ENCODE results near the gene ABCG4. TPM values are rescaled to one million over a fixed set of nuclear protein-coding genes. Genes with fewer than 3 reads are reported as not detected.
A peak's percentile ranks its signal among the peaks of the same experiment; 100 is the strongest.

The ABCG4 gene
- polyA plus RNA-seq, 4 donors = 0.71 to 0.81 (median 0.76) TPM

- no peak for DNase-seq (ENCODE audit: low read depth in 4 of 4, low spot score in 3 of 4)
Observed at GRCh38 chr11:119205080-119205479, 56.2 kb downstream of the ABCG4 start.

- peak; percentile 89 to 90 (median 90) for DNase-seq (ENCODE audit: low read depth in 4 of 4, low spot score in 3 of 4)
Observed at GRCh38 chr11:119205574-119206510, 57.0 kb downstream of the ABCG4 start, which contains the start of gene CBL. CBL (plus strand) TSS chr11:119206339; CDS start chr11:119206418, 79 bp downstream.

- peak in 1 of 4 donors; percentile 45 for DNase-seq (ENCODE audit: low read depth in 4 of 4, low spot score in 3 of 4)
Observed at GRCh38 chr11:119206511-119207414, 57.9 kb downstream of the ABCG4 start.

- DNase-seq (ENCODE audit: low read depth in 4 of 4, low spot score in 3 of 4) = no peak
Observed at GRCh38 chr11:119207415-119207960, 58.6 kb downstream of the ABCG4 start.

- DNase-seq (ENCODE audit: low read depth in 4 of 4, low spot score in 3 of 4) = no peak
Observed at GRCh38 chr11:119209186-119209585, 60.3 kb downstream of the ABCG4 start.

- DNase-seq (ENCODE audit: low read depth in 4 of 4, low spot score in 3 of 4) = no peak
Observed at GRCh38 chr11:119210050-119210449, 61.2 kb downstream of the ABCG4 start.

Other genes with a start within 250 kb of the ABCG4 start
- 10 to 100 TPM; 32.9 to 37.0 (median 33.1) TPM for gene BCL9L, start 223.1 kb upstream of the ABCG4 start, polyA plus RNA-seq (ENCODE audit: insufficient read length in 4 of 4)
- gene UPK2, start 192.8 kb upstream of the ABCG4 start, polyA plus RNA-seq (ENCODE audit: insufficient read length in 4 of 4) = 10 to 100 TPM in 2 of 4 donors, 1 to 10 TPM in 1, under 1 TPM in 1; 0.74 to 47.4 (median 26.7) TPM
- gene FOXR1, start 177.3 kb upstream of the ABCG4 start, polyA plus RNA-seq (ENCODE audit: insufficient read length in 4 of 4) = under 1 TPM in 1 of 4 donors, not detected in 3; 0.05 TPM
- 10 to 100 TPM; 15.0 to 23.9 (median 17.1) TPM for gene CENATAC, start 150.9 kb upstream of the ABCG4 start, polyA plus RNA-seq (ENCODE audit: insufficient read length in 4 of 4)
- gene RPS25, start 130.7 kb upstream of the ABCG4 start, polyA plus RNA-seq (ENCODE audit: insufficient read length in 4 of 4) = 1,000 to 10,000 TPM; 1,012 to 1,189 (median 1,098) TPM
- 100 to 1,000 TPM in 2 of 4 donors, 10 to 100 TPM in 2; 91.9 to 145 (median 117) TPM for gene TRAPPC4, start 130.3 kb upstream of the ABCG4 start, polyA plus RNA-seq (ENCODE audit: insufficient read length in 4 of 4)
- 100 to 1,000 TPM in 2 of 4 donors, 10 to 100 TPM in 2; 82.6 to 110 (median 100) TPM for gene SLC37A4, start 118.2 kb upstream of the ABCG4 start, polyA plus RNA-seq (ENCODE audit: insufficient read length in 4 of 4)
- 100 to 1,000 TPM; 111 to 133 (median 122) TPM for gene HYOU1, start 91.8 kb upstream of the ABCG4 start, polyA plus RNA-seq (ENCODE audit: insufficient read length in 4 of 4)
- gene VPS11, start 81.2 kb upstream of the ABCG4 start, polyA plus RNA-seq (ENCODE audit: insufficient read length in 4 of 4) = 10 to 100 TPM; 51.9 to 59.5 (median 54.7) TPM
- gene HMBS, start 64.2 kb upstream of the ABCG4 start, polyA plus RNA-seq (ENCODE audit: insufficient read length in 4 of 4) = 10 to 100 TPM; 25.9 to 28.6 (median 26.4) TPM
- 10 to 100 TPM; 56.3 to 70.4 (median 59.5) TPM for gene DPAGT1, start 47.2 kb upstream of the ABCG4 start, polyA plus RNA-seq (ENCODE audit: insufficient read length in 4 of 4)
- 10 to 100 TPM; 10.6 to 14.0 (median 11.8) TPM for gene C2CD2L, start 41.7 kb upstream of the ABCG4 start, polyA plus RNA-seq (ENCODE audit: insufficient read length in 4 of 4)
- 10 to 100 TPM; 26.5 to 33.2 (median 30.0) TPM for gene HINFP, start 27.5 kb upstream of the ABCG4 start, polyA plus RNA-seq (ENCODE audit: insufficient read length in 4 of 4)
- gene NLRX1, start 19.7 kb downstream of the ABCG4 start, polyA plus RNA-seq (ENCODE audit: insufficient read length in 4 of 4) = 10 to 100 TPM; 11.7 to 14.4 (median 12.2) TPM
- 10 to 100 TPM; 12.7 to 19.1 (median 14.2) TPM for gene NHERF4, start 36.4 kb downstream of the ABCG4 start, polyA plus RNA-seq (ENCODE audit: insufficient read length in 4 of 4)
- gene CBL, start 57.3 kb downstream of the ABCG4 start, polyA plus RNA-seq (ENCODE audit: insufficient read length in 4 of 4) = 10 to 100 TPM; 19.9 to 22.8 (median 21.6) TPM
- 10 to 100 TPM; 53.1 to 67.4 (median 54.5) TPM for gene MCAM, start 168.1 kb downstream of the ABCG4 start, polyA plus RNA-seq (ENCODE audit: insufficient read length in 4 of 4)
- 10 to 100 TPM; 32.2 to 36.8 (median 32.9) TPM for gene RNF26, start 185.5 kb downstream of the ABCG4 start, polyA plus RNA-seq (ENCODE audit: insufficient read length in 4 of 4)
- gene C1QTNF5, start 191.8 kb downstream of the ABCG4 start, polyA plus RNA-seq (ENCODE audit: insufficient read length in 4 of 4) = 10 to 100 TPM; 20.6 to 33.6 (median 25.5) TPM
- gene MFRP, start 197.7 kb downstream of the ABCG4 start, polyA plus RNA-seq (ENCODE audit: insufficient read length in 4 of 4) = not detected
- 10 to 100 TPM in 3 of 4 donors, 1 to 10 TPM in 1; 6.8 to 13.6 (median 11.1) TPM for gene USP2, start 232.6 kb downstream of the ABCG4 start, polyA plus RNA-seq (ENCODE audit: insufficient read length in 4 of 4)

Data from right renal pelvis (tissue), 4 donors.